Measurements from ENCODE around the gene PITPNM1.
A peak's percentile ranks its signal among the peaks of the same experiment; 100 is the strongest.
"Not testable (repeated sequence)": the region's sequence is repeated elsewhere in the genome, so short reads cannot be mapped to it uniquely, and the experiment has no call there.

Gene PITPNM1

GRCh38 chr11:67522844-67523555 is 17.8 kb upstream of the PITPNM1 start, which contains the start of gene CABP2:
CABP2 (minus strand) TSS chr11:67523446; CDS start chr11:67523326, 120 bp downstream.
- no peak for DNase-seq

- no peak for DNase-seq
Observed at GRCh38 chr11:67522338-67522737, 17.2 kb upstream of the PITPNM1 start.

GRCh38 chr11:67521924-67522323 is 16.8 kb upstream of the PITPNM1 start:
- DNase-seq = no peak

- DNase-seq = no peak
Observed at GRCh38 chr11:67520856-67521824, 16.0 kb upstream of the PITPNM1 start.

- DNase-seq = no peak
Observed at GRCh38 chr11:67519726-67520125, 14.6 kb upstream of the PITPNM1 start.

- DNase-seq = no peak
Observed at GRCh38 chr11:67517784-67518552, 12.8 kb upstream of the PITPNM1 start.

- DNase-seq = no peak
Observed at GRCh38 chr11:67516806-67517205, 11.6 kb upstream of the PITPNM1 start.

- no peak for DNase-seq
Observed at GRCh38 chr11:67514116-67514515, 9.0 kb upstream of the PITPNM1 start.

- not testable (repeated sequence) for DNase-seq
Observed at GRCh38 chr11:67511558-67511957, 6.4 kb upstream of the PITPNM1 start.

- DNase-seq = no peak
Observed at GRCh38 chr11:67510023-67510345, 4.8 kb upstream of the PITPNM1 start.

- peak; percentile 87 for DNase-seq
Observed at GRCh38 chr11:67508486-67509121, 3.4 kb upstream of the PITPNM1 start.

- DNase-seq = peak; percentile 91
Observed at GRCh38 chr11:67507864-67508485, 2.8 kb upstream of the PITPNM1 start, which contains the start of gene CDK2AP2. CDK2AP2 (minus strand) TSS chr11:67508162; CDS start chr11:67508082, 80 bp downstream.

GRCh38 chr11:67507242-67507863 is 2.2 kb upstream of the PITPNM1 start:
- DNase-seq = no peak

GRCh38 chr11:67506426-67507051 is 1.4 kb upstream of the PITPNM1 start:
- DNase-seq = no peak

- peak; percentile 84 for DNase-seq
Observed at GRCh38 chr11:67505605-67506396, 638 bp upstream of the PITPNM1 start.

- no peak for DNase-seq
Observed at GRCh38 chr11:67504005-67504949, 886 bp downstream of the PITPNM1 start.

- DNase-seq = no peak
Observed at GRCh38 chr11:67503119-67504004, 1.8 kb downstream of the PITPNM1 start.
